ENCODE measurements around the gene ITPKB. TPM values are rescaled to one million over a fixed set of nuclear protein-coding genes. Genes with fewer than 3 reads are reported as not detected.

ITPKB gene
- polyA plus RNA-seq, 1 of the 3 experiments (the other 2 are of a cell fraction): 2.4 TPM

GRCh38 chr1:226598455-226598849 lies 140.6 kb downstream of the ITPKB start:
- Histone ChIP-seq H3K4me2 (no peak overlapping the region), H3K9me3 (no peaks in the 10 kb centered on the region), H3K4me3 (ENCODE audit: low read depth in 2 of 2, low read length in 1 of 2) (no peak overlapping the region), H3K36me3 (replicated peaks in 1 of 2; ENCODE audit: control insufficient read depth in 1 of 2, insufficient read depth in 2 of 2, low read length in 1 of 2) (no peaks in the 10 kb centered on the region), H3K27ac (ENCODE audit: low read depth in 2 of 2, low read length in 1 of 2) (no peak overlapping the region), H3K79me2 (ENCODE audit: insufficient read depth) (no peaks in the 10 kb centered on the region), H2AFZ (ENCODE audit: low read depth) (no peak overlapping the region), H3K9ac (no peak overlapping the region), H4K20me1 (ENCODE audit: insufficient read depth) (no peaks in the 10 kb centered on the region), H3K27me3 (ENCODE audit: insufficient read depth) (no peaks in the 10 kb centered on the region; the same call in 1 of the 2 replicates), H3K4me1 (ENCODE audit: control insufficient read depth in 1 of 2, insufficient read depth in 2 of 2, low read depth in 1 of 2, low read length in 1 of 2) (peaks cover 0 to 5% of the 10 kb centered on the region in 2 experiments; a peak in 1 of 4 replicates), H3K9me2 (no peaks in the 10 kb centered on the region), H3F3A (replicated peaks; ENCODE audit: insufficient read depth) (no peaks in the 10 kb centered on the region)
- no peak for DNase-seq
- no peak for TF ChIP-seq USF2 (IDR thresholded peaks at IDR 0.05; ENCODE audit: borderline replicate concordance, low read depth, low read length)
- TF ChIP-seq CTCF (IDR thresholded peaks at IDR 0.05): no peak
- no peak for TF ChIP-seq RCOR1 (IDR thresholded peaks at IDR 0.05; ENCODE audit: low read length)
- TF ChIP-seq SMC3 (IDR thresholded peaks at IDR 0.05; ENCODE audit: low read depth, low read length): no peak
- TF ChIP-seq TCF12 (IDR thresholded peaks at IDR 0.05): no peak
- TF ChIP-seq YY1 (IDR thresholded peaks at IDR 0.05; ENCODE audit: low read depth): no peak
- no peak for TF ChIP-seq MEF2A (IDR thresholded peaks at IDR 0.05; ENCODE audit: borderline replicate concordance, low read depth)
- TF ChIP-seq USF1 (IDR thresholded peaks at IDR 0.05; ENCODE audit: borderline replicate concordance, low read depth): no peak
- TF ChIP-seq FOXM1 (IDR thresholded peaks at IDR 0.05; ENCODE audit: low read depth): no peak
- no peak for TF ChIP-seq EP300 (IDR thresholded peaks at IDR 0.05; ENCODE audit: borderline replicate concordance in 1 of 2, low read depth in 1 of 2, low read length in 1 of 2)
- ChIA-PET POLR2A (no interaction called here), CTCF (interaction anchor here (1.3 to 1.5 kb wide), 2 partner anchors 10 to 28 kb away, joined by 3 to 4 read pairs; no protein-coding TSS in a partner anchor)
- 44% methylated on average over 2 of the region's 2 CpGs for WGBS (ENCODE audit: low lambda C conversion rate)

GRCh38 chr1:226597616-226598454 lies 141.2 kb downstream of the ITPKB start:
- ChIA-PET CTCF (interaction anchor here (0.9 to 1.6 kb wide), 4 partner anchors 9 to 28 kb away, joined by 3 to 8 read pairs (median 4); no protein-coding TSS in a partner anchor), POLR2A (no interaction called here)
- TF ChIP-seq GATA2 (CRISPR knock-in tag; IDR thresholded peaks at IDR 0.05) (no peak), REST (IDR thresholded peaks at IDR 0.05; ENCODE audit: low read depth, low read length) (no peak), MXI1 (IDR thresholded peaks at IDR 0.05; ENCODE audit: low read depth, low read length) (no peak), CTCF (IDR thresholded peaks at IDR 0.05) (no peak), ELF1 (IDR thresholded peaks at IDR 0.05) (no peak), USF1 (IDR thresholded peaks at IDR 0.05; ENCODE audit: borderline replicate concordance, low read depth) (no peak)

More at GRCh38 chr1:226597616-226598454, 141.2 kb downstream of the ITPKB start:
- Histone ChIP-seq H3K4me3 (ENCODE audit: low read depth in 2 of 2, low read length in 1 of 2) (no peak overlapping the region), H3K4me1 (ENCODE audit: control insufficient read depth in 1 of 2, insufficient read depth in 2 of 2, low read depth in 1 of 2, low read length in 1 of 2) (no peaks in the 10 kb centered on the region; a peak in 1 of 4 replicates), H3K4me2 (no peak overlapping the region), H3K27ac (ENCODE audit: low read depth in 2 of 2, low read length in 1 of 2) (no peak overlapping the region), H3K79me2 (ENCODE audit: insufficient read depth) (no peaks in the 10 kb centered on the region), H4K20me1 (ENCODE audit: insufficient read depth) (no peaks in the 10 kb centered on the region), H3K36me3 (replicated peaks in 1 of 2; ENCODE audit: control insufficient read depth in 1 of 2, insufficient read depth in 2 of 2, low read length in 1 of 2) (no peaks in the 10 kb centered on the region), H3F3A (replicated peaks; ENCODE audit: insufficient read depth) (no peaks in the 10 kb centered on the region), H3K9ac (no peak overlapping the region), H3K9me3 (no peaks in the 10 kb centered on the region), H3K9me2 (no peaks in the 10 kb centered on the region), H3K27me3 (ENCODE audit: insufficient read depth) (no peaks in the 10 kb centered on the region; the same call in 1 of the 2 replicates), H2AFZ (ENCODE audit: low read depth) (no peak overlapping the region)
- 47% methylated on average over 4 of the region's 5 CpGs for WGBS (ENCODE audit: low lambda C conversion rate)
- DNase-seq: no peak
